Mesothelial cell of epicardium (in vitro differentiated cells): Measurements from ENCODE around the gene STARD13. TPM values are rescaled to one million over a fixed set of nuclear protein-coding genes. Genes with fewer than 3 reads are reported as not detected.

Experiments
- DNase-seq, 2 experiments: peaks; one replicate each; pipeline ENCODE4 v3.0.0; 2021; ENCODE audit warnings: low spot score in 2 of 2; ENCODE audit not compliant: unreplicated experiment in 2 of 2
- H3K27ac Mint-ChIP-seq: 2 replicates; pipeline ENCODE4 v1.8.0; 2021; ENCODE audit warnings: mixed read lengths
- H3K27me3 Mint-ChIP-seq: 2 replicates; pipeline ENCODE4 v1.8.0; 2021; ENCODE audit warnings: low read depth, mixed read lengths
- H3K36me3 Mint-ChIP-seq: 2 replicates; pipeline ENCODE4 v1.8.0; 2021; ENCODE audit warnings: mixed read lengths
- H3K4me1 Mint-ChIP-seq: 2 replicates; pipeline ENCODE4 v1.8.0; 2021; ENCODE audit warnings: mixed read lengths
- H3K4me3 Mint-ChIP-seq: 2 replicates; pipeline ENCODE4 v1.8.0; 2021; ENCODE audit warnings: mild to moderate bottlenecking, moderate library complexity, mixed read lengths
- H3K9me3 Mint-ChIP-seq: 2 replicates; pipeline ENCODE4 v1.8.0; 2021; ENCODE audit warnings: mixed read lengths
- CTCF ChIP-seq: fragments of 200-600 bp; sonication (generic); IDR thresholded peaks from one replicate; pipeline ENCODE4 v1.5.0; 2021; ENCODE audit warnings: antibody characterized with exemption; ENCODE audit not compliant: unreplicated experiment
- total RNA-seq: library from RNA; stranded (reverse); gene quantifications from 3 replicates; pipeline ENCODE4 v1.2.1, GENCODE V29; 2021

The STARD13 gene
- total RNA-seq, 1 donor from 2014 or later = 23.0 TPM

- H3K9me3 Mint-ChIP-seq = no peaks in the 10 kb centered on the region
- H3K4me3 Mint-ChIP-seq = no peak overlapping the region
- no peak for TF ChIP-seq CTCF
- peaks cover 13% of the 10 kb centered on the region for H3K36me3 Mint-ChIP-seq
- no peaks in the 10 kb centered on the region for H3K27me3 Mint-ChIP-seq
- H3K4me1 Mint-ChIP-seq = peaks cover 63% of the 10 kb centered on the region
- H3K27ac Mint-ChIP-seq = peak overlapping the region; percentile 45
- DNase-seq = no peak
These were observed 162.3 kb downstream of the STARD13 start for GRCh38 chr13:33123066-33123859.

GRCh38 chr13:33119856-33120543 lies 165.6 kb downstream of the STARD13 start:
- no peaks in the 10 kb centered on the region for H3K9me3 Mint-ChIP-seq
- H3K27me3 Mint-ChIP-seq = no peaks in the 10 kb centered on the region
- DNase-seq = no peak
- peak overlapping the region; percentile 0 for H3K4me3 Mint-ChIP-seq
- peak overlapping the region; percentile 86 for H3K27ac Mint-ChIP-seq
- peaks cover 22% of the 10 kb centered on the region for H3K36me3 Mint-ChIP-seq
- peaks cover 45% of the 10 kb centered on the region for H3K4me1 Mint-ChIP-seq
- TF ChIP-seq CTCF = no peak

GRCh38 chr13:33119022-33119781 lies 166.4 kb downstream of the STARD13 start:
- H3K36me3 Mint-ChIP-seq = peaks cover 22% of the 10 kb centered on the region
- H3K4me1 Mint-ChIP-seq = peaks cover 43% of the 10 kb centered on the region
- no peak for TF ChIP-seq CTCF
- no peaks in the 10 kb centered on the region for H3K9me3 Mint-ChIP-seq
- no peaks in the 10 kb centered on the region for H3K27me3 Mint-ChIP-seq
- H3K4me3 Mint-ChIP-seq = no peak overlapping the region
- DNase-seq = no peak
- H3K27ac Mint-ChIP-seq = peak overlapping the region; percentile 86

GRCh38 chr13:33116321-33117010 lies 169.1 kb downstream of the STARD13 start:
- peaks cover 23% of the 10 kb centered on the region for H3K36me3 Mint-ChIP-seq
- no peaks in the 10 kb centered on the region for H3K9me3 Mint-ChIP-seq
- H3K4me1 Mint-ChIP-seq = peaks cover 40% of the 10 kb centered on the region
- no peaks in the 10 kb centered on the region for H3K27me3 Mint-ChIP-seq
- no peak overlapping the region for H3K4me3 Mint-ChIP-seq
- TF ChIP-seq CTCF = no peak
- DNase-seq = no peak
- H3K27ac Mint-ChIP-seq = peak overlapping the region; percentile 11

- no peak for TF ChIP-seq CTCF
- H3K27ac Mint-ChIP-seq = no peak overlapping the region
- H3K9me3 Mint-ChIP-seq = no peaks in the 10 kb centered on the region
- H3K36me3 Mint-ChIP-seq = peaks cover 29% of the 10 kb centered on the region
- H3K27me3 Mint-ChIP-seq = no peaks in the 10 kb centered on the region
- peaks cover 40% of the 10 kb centered on the region for H3K4me1 Mint-ChIP-seq
- DNase-seq = no peak
- no peak overlapping the region for H3K4me3 Mint-ChIP-seq
These were observed 170.3 kb downstream of the STARD13 start for GRCh38 chr13:33115274-33115673.
